ENCODE measurements around the gene HELZ.
"Not testable (repeated sequence)": the region's sequence is repeated elsewhere in the genome, so short reads cannot be mapped to it uniquely, and the experiment has no call there.

Gene HELZ

GRCh38 chr17:67202503-67202902 lies 42.5 kb downstream of the HELZ start:
- Histone ChIP-seq H3K36me3 (peaks cover 18 to 36% (median 23%) of the 10 kb centered on the region in 3 donors), H3K27me3 (no peaks in the 10 kb centered on the region), H3K9me3 (no peaks in the 10 kb centered on the region), H3K4me3 (no peak overlapping the region), H3K4me1 (no peaks in the 10 kb centered on the region), H3K27ac (no peak overlapping the region)
- TF ChIP-seq, protein P1, sequence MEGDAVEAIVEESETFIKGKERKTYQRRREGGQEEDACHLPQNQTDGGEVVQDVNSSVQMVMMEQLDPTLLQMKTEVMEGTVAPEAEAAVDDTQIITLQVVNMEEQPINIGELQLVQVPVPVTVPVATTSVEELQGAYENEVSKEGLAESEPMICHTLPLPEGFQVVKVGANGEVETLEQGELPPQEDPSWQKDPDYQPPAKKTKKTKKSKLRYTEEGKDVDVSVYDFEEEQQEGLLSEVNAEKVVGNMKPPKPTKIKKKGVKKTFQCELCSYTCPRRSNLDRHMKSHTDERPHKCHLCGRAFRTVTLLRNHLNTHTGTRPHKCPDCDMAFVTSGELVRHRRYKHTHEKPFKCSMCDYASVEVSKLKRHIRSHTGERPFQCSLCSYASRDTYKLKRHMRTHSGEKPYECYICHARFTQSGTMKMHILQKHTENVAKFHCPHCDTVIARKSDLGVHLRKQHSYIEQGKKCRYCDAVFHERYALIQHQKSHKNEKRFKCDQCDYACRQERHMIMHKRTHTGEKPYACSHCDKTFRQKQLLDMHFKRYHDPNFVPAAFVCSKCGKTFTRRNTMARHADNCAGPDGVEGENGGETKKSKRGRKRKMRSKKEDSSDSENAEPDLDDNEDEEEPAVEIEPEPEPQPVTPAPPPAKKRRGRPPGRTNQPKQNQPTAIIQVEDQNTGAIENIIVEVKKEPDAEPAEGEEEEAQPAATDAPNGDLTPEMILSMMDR (IDR thresholded peaks at IDR 0.05), result no peak
- DNase-seq, result no peak
- intact Hi-C loops (cut with DNase I; ENCODE audit: low total_unique reads), result loop anchor here (5.0 kb wide), 1 partner anchor 1825 kb away; no protein-coding TSS in a partner anchor

DNA sequence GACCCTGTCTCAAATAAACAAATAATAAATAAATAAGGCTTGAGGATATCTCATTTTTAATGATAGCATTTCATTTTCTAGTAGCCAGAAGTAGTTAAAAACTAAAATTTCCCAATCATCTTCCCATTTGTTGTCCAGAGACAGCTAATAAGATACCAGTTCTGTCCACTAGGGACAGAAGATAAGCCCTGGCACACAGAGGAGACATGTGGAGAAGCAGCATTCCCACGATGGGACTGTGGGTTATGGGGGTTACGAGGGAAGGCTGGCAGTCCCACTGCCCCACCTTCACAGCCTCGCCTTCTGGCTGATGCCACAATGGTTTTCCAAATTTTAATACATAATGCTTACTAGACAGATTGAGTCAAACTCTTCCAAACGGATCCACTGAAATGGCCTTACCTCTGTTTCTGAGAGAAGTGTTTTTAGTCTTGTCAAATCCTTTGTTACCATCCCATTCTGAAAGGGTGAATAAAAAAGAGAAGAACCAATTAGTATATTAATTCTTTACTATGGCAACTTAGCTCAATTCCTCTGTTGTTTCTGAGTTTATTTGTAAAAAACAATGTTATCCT lies 44.2 kb downstream of the HELZ start:
- Histone ChIP-seq H3K9me3 (no peaks in the 10 kb centered on the region), H3K27me3 (no peaks in the 10 kb centered on the region), H3K4me3 (no peak overlapping the region), H3K27ac (no peak overlapping the region), H3K4me1 (no peaks in the 10 kb centered on the region), H3K36me3 (peaks cover 21 to 36% (median 23%) of the 10 kb centered on the region in 3 donors)
- TF ChIP-seq, protein P1 (IDR thresholded peaks at IDR 0.05), result peak in 1 of 2 experiments; percentile 14
- DNase-seq, result no peak
- intact Hi-C loops (cut with DNase I; ENCODE audit: low total_unique reads), result loop anchor here (5.0 kb wide), 1 partner anchor 1824 kb away; no protein-coding TSS in a partner anchor

DNA sequence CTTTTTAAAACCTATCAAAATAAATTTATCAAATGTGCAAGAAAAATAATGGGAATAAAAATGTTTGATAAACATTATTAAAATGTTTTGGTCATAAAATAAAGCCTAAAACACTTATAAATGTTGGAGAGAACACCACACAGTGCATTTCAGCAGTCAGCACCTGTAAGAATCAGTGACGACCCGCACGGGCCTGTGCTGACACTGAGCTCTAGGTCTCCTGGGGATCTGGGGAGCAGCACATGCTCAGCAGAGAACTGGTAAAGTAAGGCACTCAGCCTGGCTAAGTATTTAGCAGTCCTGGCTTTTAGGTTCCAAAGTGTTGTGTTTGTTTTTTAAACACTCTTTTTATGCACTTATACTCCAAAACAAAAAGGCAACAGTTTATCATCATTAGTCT lies 46.9 kb downstream of the HELZ start:
- H3K27me3 ChIP-seq, result no peaks in the 10 kb centered on the region
- no peaks in the 10 kb centered on the region for H3K9me3 ChIP-seq
- no peak overlapping the region for H3K4me3 ChIP-seq
- no peak for DNase-seq
- intact Hi-C loops (cut with DNase I; ENCODE audit: low total_unique reads), result no loop called here
- no peaks in the 10 kb centered on the region for H3K4me1 ChIP-seq
- TF ChIP-seq, protein P1 (IDR thresholded peaks at IDR 0.05), result no peak
- H3K27ac ChIP-seq, result no peak overlapping the region
- H3K36me3 ChIP-seq, result peaks cover 21 to 38% (median 28%) of the 10 kb centered on the region in 3 donors

GRCh38 chr17:67197023-67197422 lies 48.0 kb downstream of the HELZ start:
- intact Hi-C loops (cut with DNase I; ENCODE audit: low total_unique reads); H3K27me3 ChIP-seq: not testable (repeated sequence)

DNA sequence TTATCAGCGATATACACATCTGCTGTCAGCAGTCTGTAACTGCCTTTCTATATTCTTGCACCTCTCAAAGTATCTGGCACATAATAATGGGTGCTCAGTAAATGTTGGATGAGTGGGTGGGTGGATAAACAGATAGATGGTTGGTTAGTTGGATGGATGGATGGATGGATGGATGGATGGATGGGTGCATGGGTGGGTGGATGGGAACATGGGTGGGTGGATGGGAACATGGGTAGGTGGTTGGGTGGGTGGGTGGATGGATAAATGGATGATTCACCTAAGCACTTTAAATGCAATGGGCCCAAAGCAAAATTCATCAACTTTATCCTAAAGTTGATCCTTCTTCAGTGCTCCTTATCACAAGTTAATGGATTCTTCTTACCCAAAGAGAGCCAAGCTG lies 48.6 kb downstream of the HELZ start:
- no peak for DNase-seq
- Histone ChIP-seq H3K36me3 (peaks cover 21 to 33% (median 28%) of the 10 kb centered on the region in 3 donors), H3K9me3 (no peaks in the 10 kb centered on the region), H3K27me3 (no peaks in the 10 kb centered on the region), H3K4me3 (no peak overlapping the region), H3K27ac (no peak overlapping the region), H3K4me1 (no peaks in the 10 kb centered on the region)
- intact Hi-C loops (cut with DNase I; ENCODE audit: low total_unique reads), result no loop called here
- TF ChIP-seq, protein P1 (IDR thresholded peaks at IDR 0.05), result no peak

More at GRCh38 chr17:67197023-67197422, 48.0 kb downstream of the HELZ start:
- not testable (repeated sequence) for H3K4me3 ChIP-seq, DNase-seq, H3K9me3 ChIP-seq, H3K27ac ChIP-seq, H3K4me1 ChIP-seq
- H3K36me3 ChIP-seq, result peaks cover 21 to 29% (median 28%) of the 10 kb centered on the region in 3 donors

DNA sequence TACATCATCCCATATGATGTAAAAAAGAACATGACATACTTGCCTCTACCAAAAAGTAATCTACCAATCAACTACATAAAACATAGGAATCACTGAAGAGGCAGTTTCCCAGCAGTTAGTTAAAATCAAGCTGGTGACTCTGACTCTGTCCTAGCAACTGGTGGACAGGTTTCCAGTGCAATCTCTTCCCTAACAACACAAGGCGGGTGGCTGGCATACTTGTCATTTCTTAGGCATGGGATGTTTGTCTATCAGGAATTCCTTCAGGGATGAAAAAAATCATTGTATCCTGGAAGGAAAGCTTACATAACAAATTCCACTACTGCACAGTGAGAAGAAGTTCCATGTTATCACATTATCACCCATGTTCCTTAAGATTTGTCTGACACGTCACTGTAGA lies 50.9 kb downstream of the HELZ start:
- Histone ChIP-seq H3K36me3 (peaks cover 3 to 11% (median 5%) of the 10 kb centered on the region in 3 donors), H3K4me1 (no peaks in the 10 kb centered on the region), H3K4me3 (no peak overlapping the region), H3K27me3 (no peaks in the 10 kb centered on the region), H3K27ac (no peak overlapping the region), H3K9me3 (no peaks in the 10 kb centered on the region)
- TF ChIP-seq, protein P1 (IDR thresholded peaks at IDR 0.05), result no peak
- intact Hi-C loops (cut with DNase I; ENCODE audit: low total_unique reads), result no loop called here
- DNase-seq, result no peak
